EL (cell line): ENCODE results near the gene KRTAP5-8.
"Not testable (repeated sequence)": the region's sequence is repeated elsewhere in the genome, so short reads cannot be mapped to it uniquely, and the experiment has no call there.

Experiments used
- DNase-seq: peaks from one replicate; pipeline ENCODE4 v3.0.0-alpha.2; 2016

Gene KRTAP5-8, protein sequence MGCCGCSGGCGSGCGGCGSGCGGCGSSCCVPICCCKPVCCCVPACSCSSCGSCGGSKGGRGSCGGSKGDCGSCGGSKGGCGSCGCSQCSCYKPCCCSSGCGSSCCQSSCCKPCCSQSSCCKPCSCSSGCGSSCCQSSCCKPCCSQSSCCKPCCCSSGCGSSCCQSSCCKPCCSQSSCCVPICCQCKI

DNA sequence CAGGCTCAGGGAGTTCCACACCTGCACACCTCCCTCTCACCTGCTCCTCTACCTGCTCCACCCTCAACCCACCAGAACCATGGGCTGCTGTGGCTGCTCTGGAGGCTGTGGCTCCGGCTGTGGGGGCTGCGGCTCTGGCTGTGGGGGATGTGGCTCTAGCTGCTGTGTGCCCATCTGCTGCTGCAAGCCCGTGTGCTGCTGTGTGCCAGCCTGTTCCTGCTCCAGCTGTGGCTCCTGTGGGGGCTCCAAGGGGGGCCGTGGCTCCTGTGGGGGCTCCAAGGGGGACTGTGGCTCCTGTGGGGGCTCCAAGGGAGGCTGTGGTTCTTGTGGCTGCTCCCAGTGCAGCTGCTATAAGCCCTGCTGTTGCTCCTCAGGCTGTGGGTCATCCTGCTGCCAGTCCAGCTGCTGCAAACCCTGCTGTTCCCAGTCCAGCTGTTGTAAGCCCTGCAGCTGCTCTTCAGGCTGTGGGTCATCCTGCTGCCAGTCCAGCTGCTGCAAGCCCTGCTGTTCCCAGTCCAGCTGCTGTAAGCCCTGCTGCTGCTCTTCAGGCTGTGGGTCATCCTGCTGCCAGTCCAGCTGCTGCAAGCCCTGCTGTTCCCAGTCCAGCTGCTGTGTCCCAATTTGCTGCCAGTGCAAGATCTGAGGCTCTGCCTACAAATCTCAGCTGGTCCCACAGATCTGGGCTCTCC is at the start of gene KRTAP5-8:
Gene KRTAP5-8 (plus strand): TSS at position 49 of the 689 bp plus-strand sequence. CDS start 31 bp downstream, at position 80.
- not testable (repeated sequence) for DNase-seq

DNA sequence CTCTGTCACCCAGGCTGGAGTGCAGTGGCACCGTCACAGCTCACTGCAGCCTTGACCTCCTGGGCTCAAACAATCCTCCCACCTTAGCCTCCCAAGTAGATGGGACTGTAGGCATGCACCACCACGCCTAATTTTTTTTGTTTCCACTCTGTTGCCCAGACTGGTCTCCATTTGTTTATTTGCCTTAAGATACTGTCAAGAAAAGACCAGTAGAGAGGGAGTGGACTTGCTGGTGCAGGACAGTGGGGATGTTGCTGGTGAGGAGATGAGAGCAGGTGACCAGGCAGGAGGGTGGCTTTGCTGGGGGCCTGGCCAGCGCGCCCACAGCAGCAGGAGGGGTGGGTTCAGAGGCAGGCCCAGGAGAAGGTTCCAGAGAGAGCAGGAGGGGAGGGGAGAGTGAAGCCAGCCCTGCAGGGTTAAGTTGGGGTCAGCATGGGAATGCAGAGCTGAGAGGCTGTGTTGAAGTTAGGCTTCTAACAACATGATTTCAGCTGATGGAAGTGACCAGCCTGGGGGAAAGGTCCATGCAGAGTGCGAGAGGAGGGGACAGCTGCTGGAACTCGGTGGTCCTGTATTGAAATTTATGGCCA is 49.0 kb upstream of the KRTAP5-8 start:
- DNase-seq, result no peak

DNA sequence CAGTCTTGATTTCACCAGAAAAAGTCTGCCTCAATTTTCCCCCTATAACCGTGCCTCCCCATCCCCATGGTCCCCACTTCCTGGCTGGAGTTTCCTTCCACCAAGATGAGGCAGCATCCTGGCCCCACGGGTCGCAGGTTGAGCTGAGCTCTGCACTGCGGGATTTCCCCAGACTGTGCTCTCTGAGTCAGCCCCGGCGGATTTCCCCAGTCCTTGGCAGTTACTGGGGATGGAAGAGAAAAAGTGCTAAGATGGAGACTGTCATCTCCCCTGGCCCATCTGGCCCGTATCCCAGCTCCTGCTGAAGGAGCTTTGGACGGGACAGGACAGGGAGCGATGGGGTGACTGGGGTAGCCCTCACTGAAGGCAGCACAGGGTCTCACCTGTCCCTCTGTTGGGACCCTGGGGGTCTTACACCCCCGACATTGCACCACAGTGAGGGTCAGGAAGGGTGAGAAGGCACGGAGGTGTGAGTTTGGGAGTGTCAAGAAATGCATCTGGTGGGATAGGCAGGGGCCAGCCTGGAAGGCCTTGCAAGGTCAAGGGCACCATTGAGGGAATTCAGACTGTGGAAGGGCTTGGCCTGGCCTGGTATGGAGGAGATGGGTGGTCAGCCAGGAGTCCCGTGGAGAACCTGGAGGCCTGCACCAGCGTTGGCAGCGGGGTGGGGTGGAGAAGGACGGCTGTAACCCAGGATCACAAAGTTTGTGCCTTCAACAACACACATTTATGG is 48.3 kb upstream of the KRTAP5-8 start:
- DNase-seq, result peak; percentile 65

DNA sequence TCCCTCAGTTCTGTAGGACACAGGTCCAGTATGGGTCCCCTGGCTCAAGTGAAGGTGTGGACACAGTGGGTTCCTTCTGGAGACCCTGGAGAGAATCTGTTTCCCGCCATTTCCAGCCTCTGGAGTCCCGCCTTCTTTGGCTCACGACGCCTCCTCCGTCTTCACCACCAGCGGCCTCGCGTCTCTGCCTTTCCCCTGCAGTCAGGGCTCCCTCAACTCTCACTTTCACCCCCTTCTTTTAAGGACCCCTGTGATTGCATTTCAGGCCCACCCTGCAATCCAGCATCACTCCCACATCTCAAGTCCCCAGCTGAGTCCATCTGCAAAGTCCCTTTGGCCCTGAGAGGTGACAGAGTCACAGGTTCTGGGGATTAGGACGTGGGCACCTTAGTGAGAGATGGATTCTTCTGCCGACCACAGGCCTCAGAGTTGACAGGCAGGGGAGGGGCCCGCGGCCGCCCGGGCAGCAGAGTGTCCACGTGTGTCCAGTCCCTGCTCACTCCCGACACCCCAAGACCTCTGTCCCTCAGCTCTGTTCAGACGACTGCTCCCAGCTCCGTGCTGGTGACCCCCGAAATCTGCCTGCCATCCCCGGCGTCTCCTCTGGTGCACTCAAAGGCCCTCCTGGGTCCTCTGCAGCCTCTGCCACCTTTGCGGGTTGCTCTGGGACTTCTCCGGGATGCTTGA is 47.6 kb upstream of the KRTAP5-8 start:
- no peak for DNase-seq

DNA sequence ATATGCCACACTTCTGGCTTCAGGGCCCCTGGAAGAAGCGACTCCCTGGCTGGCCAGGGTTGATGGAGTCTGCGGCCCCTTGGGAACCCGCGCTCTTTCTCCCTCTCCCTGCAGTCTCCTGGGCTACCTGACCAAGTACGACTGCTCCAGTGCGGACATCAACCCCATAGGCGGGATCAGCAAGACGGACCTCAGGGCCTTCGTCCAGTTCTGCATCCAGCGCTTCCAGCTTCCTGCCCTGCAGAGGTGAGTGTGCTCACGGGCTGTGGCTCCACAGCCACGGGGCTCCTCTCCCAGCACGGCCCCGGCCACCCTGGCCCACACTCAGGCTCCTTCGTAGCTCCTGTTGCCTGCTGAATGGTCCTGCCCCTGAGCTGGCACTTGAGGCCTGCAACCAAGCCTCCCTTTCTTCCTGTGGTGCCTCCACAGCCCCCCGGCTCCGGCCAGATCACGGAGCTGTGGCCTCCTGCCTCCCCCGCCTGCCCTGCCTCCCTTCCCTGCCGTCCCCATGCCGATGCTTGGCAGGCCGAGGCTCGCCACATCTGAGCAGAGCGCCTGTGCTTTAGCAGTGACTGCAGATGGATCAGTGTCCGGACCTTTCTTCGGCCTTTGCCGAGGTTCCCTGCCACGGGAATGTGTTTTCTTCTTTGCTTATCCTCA is 47.0 kb upstream of the KRTAP5-8 start:
- no peak for DNase-seq

DNA sequence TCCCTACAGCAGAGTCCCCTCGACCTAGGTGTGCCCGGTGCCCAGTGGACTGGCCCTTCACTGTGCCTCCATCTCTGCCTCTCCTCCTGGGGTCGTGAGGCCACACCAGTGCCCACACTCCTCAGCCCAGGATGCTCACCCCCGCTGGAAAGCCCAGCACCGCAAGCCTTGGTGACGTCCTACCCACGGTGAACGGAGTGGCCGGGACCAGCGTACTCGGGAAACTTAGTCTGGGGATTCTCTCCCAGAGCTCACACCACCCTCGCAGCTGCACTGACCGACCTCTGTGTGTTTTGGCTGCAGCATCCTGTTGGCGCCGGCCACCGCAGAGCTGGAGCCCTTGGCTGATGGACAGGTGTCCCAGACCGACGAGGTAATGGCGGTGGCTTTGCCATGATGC is 46.3 kb upstream of the KRTAP5-8 start:
- DNase-seq, result no peak

DNA sequence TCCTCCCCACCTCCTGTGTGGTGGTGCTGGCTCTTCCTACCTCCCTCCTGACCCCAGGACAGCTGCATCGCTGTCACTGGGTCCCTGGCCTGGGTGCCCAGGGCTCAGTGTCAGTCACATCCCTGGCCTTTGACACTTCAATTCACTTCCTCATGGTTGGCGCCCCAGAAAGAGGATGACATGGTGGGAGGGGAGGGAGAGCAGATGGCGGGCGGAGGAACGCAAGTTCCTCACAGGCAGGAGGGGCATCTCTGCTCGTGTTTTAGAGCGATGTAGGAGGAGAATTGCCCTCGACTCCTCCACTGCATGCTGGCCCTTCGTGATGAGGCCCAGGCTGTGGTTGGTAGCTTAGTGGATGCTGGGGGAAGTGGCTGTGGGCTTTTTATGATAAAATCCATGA is 45.9 kb upstream of the KRTAP5-8 start:
- no peak for DNase-seq

DNA sequence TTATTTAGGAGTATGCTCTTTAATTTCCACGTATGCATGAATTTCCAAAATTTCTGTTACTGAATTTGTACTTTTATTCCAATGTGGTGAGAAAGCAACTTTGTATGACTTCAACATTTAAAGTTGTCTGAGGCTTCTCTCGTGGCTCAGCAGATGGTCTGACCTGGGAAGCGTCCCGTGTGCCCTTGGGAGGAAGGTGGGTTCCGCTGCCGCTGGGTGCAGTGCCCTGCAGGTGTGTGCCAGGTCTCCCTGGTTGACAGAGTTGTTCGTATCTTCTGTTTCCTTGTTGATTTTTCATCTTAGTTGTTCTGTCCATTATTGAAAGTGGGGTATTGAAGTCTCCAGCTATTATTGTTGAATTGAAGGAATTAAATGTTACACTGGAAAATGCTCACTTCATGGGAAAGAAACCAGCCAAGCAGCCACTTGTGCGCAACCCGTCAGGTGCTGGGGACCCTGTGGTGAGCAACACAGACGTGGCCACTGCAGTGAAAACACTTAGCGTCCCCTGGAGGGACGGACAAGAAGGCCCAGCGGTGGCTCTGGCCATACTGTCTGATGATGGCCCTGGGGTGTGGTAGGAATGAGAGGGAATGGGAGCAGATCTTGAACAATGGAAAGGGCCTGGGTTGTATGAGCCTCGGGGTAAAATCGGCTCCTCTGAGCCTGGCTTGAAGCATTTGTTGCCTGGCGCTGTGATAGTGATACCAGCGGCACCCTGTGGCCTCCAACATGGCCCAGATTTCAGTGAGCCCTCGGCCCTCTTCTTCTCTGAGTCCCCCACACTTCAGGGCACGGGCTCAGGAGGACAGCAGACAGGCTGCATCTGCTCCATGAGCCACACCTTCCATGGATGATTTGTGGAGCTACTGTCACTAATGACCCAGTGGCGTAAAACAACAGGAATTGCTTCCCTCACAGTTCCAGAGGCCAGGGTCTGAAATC is 42.3 kb upstream of the KRTAP5-8 start:
- DNase-seq, result no peak

DNA sequence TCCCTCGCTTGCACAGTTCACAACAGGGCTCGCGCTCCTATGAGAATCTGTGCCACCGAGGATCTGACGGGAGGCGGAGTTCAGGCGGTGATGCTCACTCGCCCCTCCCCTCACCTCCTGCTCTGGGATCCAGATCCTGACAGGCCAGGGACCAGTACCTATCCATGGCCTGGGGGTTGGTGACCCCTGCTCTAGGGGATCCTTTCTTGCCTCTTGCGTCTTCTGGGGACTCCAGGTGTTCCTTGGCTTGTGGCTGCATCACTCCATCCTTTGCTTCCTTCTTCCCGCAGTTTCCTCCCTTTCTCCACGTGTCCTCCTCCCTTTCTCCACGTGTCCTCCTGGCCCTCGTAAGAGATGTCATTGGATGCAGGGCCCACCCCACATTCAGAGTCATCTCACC is 41.4 kb upstream of the KRTAP5-8 start:
- no peak for DNase-seq

DNA sequence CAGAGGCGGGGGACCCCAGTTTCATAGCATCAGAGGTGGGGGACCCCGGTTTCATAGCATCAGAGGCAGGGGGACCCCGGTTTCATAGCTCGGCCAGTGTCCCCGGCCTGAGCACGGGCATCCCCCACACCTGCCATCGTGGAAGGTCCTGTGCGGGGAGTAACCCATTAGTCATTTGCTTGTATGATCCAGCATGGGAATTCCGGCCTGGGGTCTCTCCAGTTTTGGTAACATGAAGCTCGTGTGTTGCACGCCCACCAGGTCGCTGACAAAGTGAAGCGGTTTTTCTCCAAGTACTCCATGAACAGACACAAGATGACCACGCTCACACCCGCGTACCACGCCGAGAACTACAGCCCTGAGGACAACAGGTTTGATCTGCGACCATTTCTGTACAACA is 39.7 kb upstream of the KRTAP5-8 start:
- DNase-seq, result no peak

DNA sequence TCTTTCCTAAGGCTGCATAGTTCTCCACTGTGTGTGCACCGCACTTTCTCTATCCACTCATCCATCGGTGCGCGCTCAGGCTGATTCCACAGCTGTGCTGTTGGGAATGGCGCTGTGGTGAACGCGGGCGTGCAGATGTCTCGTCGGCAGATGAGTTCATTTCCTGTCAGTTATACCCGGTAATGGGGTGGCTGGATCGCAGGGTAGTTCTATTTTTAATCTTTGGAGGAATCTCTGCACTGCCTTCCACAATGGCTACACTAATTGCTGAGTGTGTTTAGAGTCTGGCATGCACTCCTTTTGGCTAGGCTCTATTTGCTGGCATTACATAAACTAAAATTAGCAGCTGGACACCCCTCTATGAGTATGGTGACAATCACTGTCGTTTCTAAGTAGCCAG is 38.7 kb upstream of the KRTAP5-8 start:
- no peak for DNase-seq

DNA sequence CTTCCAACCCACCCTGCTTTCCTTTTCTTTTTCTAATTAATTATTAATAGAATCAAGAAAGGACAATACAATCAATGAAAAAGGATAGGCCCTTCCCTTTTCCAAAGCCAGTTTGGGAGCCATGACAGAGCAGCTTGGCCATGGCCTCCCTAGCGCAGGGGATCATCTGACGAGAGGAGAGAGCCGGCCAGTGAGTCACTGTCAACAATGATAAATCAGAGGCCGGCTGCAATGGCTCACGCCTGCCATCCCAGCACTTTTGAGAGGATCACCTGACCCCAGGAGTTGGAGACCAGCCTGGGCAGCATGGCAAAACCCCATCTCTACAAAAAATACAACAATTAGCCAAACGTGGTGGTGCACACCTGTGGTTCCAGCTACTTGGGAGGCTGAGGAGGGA is 38.3 kb upstream of the KRTAP5-8 start:
- DNase-seq, result no peak

DNA sequence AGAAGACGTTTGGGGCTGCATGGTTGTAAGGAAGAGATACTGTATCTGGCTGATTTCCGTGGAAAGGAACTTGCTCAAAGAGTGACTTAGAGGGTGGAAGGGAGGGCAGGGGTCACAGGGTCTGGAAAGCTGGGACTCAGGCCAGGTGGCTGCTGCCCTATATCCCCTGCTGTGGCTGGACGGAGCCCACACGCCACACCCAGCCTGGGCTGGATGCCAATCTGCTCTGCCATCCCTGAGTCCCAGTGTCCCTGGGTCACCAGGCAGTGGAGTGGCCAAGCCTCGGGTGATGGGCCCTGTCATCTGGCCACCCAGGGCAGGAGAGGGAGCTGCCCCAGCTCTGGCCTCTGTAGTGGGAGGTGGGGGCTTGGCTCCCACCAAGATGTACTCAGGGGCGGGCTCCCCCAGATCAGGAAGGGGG is 37.2 kb upstream of the KRTAP5-8 start:
- DNase-seq, result no peak

DNA sequence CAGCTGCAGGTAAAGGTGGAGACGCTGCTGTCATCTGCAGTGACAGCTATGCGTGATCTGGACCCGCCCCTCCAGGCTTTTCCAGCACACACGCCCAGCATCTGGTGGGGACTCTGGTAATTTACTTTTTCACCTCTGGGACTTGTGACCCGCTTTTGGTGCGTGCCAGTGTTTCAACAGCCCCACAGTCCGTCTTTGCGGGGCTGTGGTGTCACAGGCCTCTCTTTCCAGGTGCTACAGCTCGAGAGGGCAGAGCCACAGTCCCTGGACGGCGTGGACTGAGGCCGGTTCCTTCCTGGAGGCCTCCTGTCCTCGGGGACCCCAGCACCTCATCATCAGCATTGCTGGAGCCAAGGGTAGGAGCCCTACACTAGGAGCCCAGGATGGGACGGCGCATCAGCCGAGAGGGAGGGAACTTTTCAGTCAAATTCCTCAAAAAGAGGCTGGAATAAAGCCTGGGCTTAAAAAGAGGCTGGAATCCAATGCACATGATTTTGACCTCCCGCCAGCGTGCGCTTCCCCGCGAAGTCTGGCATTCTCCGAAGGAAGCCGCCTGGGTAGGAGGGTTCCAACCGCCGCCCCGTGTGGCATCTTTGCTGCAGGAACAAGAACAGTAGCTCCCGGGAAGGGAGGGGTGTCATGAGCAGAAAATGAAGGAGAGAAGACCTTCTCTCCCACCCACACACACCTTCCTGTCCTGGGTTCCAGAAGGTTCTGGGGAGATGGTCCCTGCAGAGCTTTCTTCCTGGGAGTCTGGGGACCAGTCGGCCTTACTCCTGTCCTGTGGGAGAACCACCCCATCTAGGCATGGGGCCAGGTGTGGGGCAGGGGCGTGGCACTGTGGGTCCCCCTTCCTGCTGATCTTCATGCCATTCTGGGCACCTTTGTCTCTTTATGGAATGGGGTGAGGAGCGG is 36.5 kb upstream of the KRTAP5-8 start:
- no peak for DNase-seq

DNA sequence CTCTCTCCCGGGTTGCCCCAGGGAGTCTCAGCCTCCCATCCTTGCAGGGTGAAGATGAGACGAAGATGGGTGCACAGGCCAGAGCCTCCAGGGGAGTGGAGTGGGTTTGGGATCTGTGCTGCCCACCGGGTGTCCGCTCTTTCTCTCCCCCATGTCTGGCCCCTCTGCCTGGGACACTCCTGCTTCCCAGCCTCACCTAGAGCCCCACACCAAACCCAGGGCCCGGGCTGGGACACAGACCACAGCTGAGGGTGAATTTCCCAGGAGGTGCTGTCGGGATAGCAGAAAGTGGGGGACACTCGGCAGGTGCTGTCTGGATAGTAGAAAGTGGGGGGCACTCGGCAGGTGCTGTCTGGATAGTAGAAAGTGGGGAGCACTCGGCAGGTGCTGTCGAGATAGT is 35.8 kb upstream of the KRTAP5-8 start:
- DNase-seq, result no peak

DNA sequence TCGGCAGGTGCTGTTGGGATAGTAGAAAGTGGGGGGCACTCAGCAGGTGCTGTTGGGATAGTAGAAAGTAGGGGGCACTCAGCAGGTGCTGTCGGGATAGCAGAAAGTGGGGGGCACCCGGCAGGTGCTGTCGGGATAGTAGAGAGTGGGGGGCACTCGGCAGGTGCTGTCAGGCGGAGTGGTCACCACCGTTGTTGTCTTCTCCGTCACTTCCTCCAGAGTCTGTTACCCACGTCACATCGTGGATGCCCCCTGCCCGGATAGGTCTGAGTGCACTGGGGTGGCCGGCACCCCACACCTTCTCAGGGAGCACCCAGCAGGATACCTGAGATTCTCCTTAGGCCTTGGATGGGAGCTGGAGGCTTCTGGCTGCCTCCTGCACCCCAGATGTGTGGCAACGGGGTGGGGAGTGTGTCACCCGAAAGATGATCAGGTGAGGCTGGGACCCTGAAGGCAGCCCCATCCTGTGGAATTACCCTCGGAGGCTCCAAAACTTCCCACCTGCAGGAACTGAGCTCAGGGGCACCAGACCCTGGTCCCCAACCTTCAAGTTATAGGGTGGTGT is 34.9 kb upstream of the KRTAP5-8 start:
- DNase-seq, result no peak

DNA sequence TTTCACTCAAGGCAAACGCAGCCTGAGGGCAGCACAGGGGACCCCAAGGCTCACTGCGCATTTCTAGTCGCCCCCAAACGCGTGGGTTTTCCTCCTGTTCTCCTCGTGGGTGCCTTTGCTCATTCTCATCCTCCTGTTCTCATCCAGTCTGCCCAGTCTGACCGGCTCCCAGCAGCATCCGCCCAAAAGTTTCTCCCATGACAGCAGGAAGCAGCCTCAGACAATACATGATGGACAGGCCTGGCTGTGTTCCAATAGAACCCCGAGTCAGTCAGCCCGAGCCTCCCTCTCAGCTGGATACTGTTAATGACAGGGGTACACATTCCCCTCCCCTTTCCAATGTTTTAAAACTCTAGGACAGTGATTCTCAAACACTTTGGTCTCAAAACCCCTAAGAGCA is 33.3 kb upstream of the KRTAP5-8 start:
- DNase-seq, result no peak

DNA sequence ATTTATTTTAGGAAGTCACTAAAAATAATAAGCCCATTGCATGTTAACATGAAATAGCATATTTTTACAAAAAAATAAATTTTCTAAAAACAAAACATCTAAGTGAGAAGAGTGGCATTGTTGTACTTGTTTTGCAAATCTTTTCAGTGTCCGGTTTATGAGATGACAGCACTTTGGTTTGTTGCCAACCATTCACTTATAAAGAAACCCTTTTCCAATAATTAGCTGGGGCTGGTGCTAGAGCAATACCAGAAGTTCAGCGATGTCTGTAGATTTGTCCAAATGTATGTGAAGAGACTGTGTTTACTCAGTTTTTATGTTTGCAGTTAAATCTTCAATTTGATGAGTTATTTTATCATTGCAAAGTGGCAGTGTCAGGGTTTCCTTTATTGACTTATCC is 32.8 kb upstream of the KRTAP5-8 start:
- no peak for DNase-seq

DNA sequence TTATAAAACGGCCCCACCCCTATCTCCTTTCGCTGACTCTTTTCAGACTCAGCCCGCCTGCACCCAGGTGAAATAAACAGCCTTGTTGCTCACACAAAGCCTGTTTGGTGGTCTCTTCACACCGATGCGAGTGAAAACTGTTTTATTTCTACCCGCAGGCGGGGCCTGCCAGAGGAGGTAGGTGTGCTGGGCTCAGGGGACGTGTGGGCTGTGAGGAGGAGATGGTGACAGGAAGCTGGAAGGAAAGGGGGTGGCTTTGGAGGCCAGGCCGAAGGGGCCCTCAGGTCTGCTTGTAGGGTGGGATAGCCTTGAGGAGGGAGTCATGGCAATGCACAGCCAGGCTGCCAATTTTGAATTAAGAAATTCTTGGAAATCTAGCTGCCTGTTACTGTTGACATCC is 32.0 kb upstream of the KRTAP5-8 start:
- no peak for DNase-seq

DNA sequence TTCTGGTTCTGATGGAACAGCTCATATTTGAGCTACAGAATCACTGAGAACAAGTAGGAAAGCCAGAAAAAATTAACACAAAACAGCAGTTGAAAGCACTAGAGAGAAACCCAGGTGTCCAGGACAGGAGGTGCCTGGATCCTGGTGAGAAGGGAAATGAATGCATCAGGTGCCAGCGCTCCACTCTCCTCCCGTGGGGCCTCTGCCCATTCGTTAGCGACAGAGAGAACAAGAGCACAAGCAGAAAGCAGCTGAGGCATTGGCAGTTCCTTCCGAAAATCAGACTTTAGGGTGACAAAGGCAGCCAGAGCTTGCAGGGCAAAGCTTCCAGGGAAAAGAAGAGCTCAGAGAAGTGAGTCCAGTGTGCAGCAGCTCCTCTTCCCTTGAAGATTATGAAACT is 30.7 kb upstream of the KRTAP5-8 start:
- DNase-seq, result no peak
